Mesodermal cell (in vitro differentiated cells): ENCODE results near the gene ADAMTS16.

Experiments used
- H3K27ac ChIP-seq: 2 replicates; pipeline ENCODE4 v1.7.0; 2013; ENCODE audit warnings: mild to moderate bottlenecking, low read depth, low read length, moderate library complexity; ENCODE audit not compliant: severe bottlenecking
- H3K36me3 ChIP-seq: 2 replicates; pipeline ENCODE4 v1.7.1; 2013; ENCODE audit warnings: mild to moderate bottlenecking, low read length, moderate library complexity; ENCODE audit not compliant: control insufficient read depth, insufficient read depth
- H3K4me1 ChIP-seq: one replicate; pipeline ENCODE4 v1.7.1; 2013; ENCODE audit warnings: mild to moderate bottlenecking, low read length; ENCODE audit not compliant: insufficient read depth, control insufficient read depth, poor library complexity, severe bottlenecking
- H3K4me3 ChIP-seq: 2 replicates; pipeline ENCODE4 v1.7.0; 2013; ENCODE audit warnings: low read length, control low read depth, mild to moderate bottlenecking; ENCODE audit not compliant: insufficient read depth, poor library complexity, severe bottlenecking; ENCODE audit errors: extremely low read depth
- H3K9me3 ChIP-seq: 2 replicates; pipeline ENCODE4 v1.7.1; 2013; ENCODE audit warnings: mild to moderate bottlenecking, low read length, moderate library complexity; ENCODE audit not compliant: control insufficient read depth
- WGBS, 2 experiments: methylation state at CpG; one replicate each; pipeline ENCODE4 v1.1.5; 2013; ENCODE audit warnings: missing lambda C conversion rate in 2 of 2; ENCODE audit not compliant: insufficient coverage in 2 of 2; 5-methylcytosine and 5-hydroxymethylcytosine counted together

ADAMTS16 gene

GRCh38 chr5:5360363-5360940 is 220.3 kb downstream of the ADAMTS16 start:
- no peak overlapping the region for H3K4me3 ChIP-seq
- no peak overlapping the region for H3K27ac ChIP-seq
- H3K4me1 ChIP-seq: peaks cover 6% of the 10 kb centered on the region
- H3K9me3 ChIP-seq: no peaks in the 10 kb centered on the region
- WGBS, 2 experiments: 64 to 78% methylated on average over 1 to 2 of the region's 8 CpGs
- H3K36me3 ChIP-seq: no peaks in the 10 kb centered on the region

- whole genome bisulfite sequencing, 2 experiments: 71 to 80% methylated on average over 9 to 10 of the region's 10 CpGs
- Histone ChIP-seq H3K36me3 (no peaks in the 10 kb centered on the region), H3K27ac (no peak overlapping the region), H3K4me3 (no peak overlapping the region), H3K9me3 (no peaks in the 10 kb centered on the region), H3K4me1 (peaks cover 6% of the 10 kb centered on the region)
Observed at GRCh38 chr5:5360941-5361520, 220.9 kb downstream of the ADAMTS16 start.

- Histone ChIP-seq H3K36me3 (no peaks in the 10 kb centered on the region), H3K27ac (no peak overlapping the region), H3K4me3 (no peak overlapping the region), H3K4me1 (peaks cover 6% of the 10 kb centered on the region), H3K9me3 (no peaks in the 10 kb centered on the region)
- no CpG with 5 or more reads among the region's 3 CpGs for WGBS, 2 experiments
Observed at GRCh38 chr5:5363045-5363444, 222.9 kb downstream of the ADAMTS16 start.

DNA sequence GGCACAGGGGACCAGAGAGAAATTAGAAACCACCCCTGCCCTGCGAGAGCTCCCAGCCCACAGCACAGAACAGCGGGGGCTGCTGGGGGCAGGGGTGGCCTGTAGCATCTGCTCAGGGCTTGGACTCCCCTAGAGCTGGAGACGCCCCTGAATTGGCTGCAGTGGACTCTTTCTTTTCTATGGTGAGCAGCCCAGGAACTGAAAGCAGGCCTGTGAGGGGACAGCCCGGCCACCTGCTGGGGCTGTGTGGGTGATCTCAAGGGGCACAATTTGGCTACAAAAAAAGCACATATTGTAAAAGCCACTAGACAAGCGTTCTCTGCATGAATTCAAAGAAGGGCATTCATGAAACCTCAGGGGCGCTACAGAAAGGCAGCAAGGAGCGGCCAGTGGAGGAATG is 224.8 kb downstream of the ADAMTS16 start:
- H3K4me3 ChIP-seq: no peak overlapping the region
- no peaks in the 10 kb centered on the region for H3K9me3 ChIP-seq
- no peaks in the 10 kb centered on the region for H3K36me3 ChIP-seq
- H3K27ac ChIP-seq: no peak overlapping the region
- 91 to 94% methylated on average over 4 to 6 of the region's 7 CpGs for whole genome bisulfite sequencing, 2 experiments
- H3K4me1 ChIP-seq: peaks cover 6% of the 10 kb centered on the region

DNA sequence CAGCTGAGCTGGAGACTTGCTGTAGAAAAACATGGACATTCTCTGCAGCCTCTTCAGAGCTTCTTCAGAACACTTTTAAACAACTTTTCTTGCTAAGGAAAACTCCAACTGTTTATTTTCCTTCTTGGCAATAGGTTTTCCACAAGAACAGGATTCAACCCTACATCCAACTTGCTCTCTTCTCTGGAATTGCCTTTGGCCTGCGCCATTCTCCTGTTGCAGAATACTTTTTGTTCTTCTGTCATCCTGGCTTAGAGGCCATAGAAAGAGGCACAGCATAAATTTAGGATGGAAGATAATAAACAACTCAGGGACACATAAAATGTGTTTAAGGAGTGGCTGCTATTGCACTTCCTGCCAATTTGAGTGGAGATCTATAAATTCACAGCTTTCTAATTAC is 227.6 kb downstream of the ADAMTS16 start:
- no peaks in the 10 kb centered on the region for H3K36me3 ChIP-seq
- peaks cover under 1% of the 10 kb centered on the region for H3K4me1 ChIP-seq
- no peak overlapping the region for H3K27ac ChIP-seq
- H3K4me3 ChIP-seq: no peak overlapping the region
- whole genome bisulfite sequencing, 2 experiments: 100% methylated on average over 1 of the region's 1 CpG; no CpG with 5 or more reads in 1 of the 2 experiments
- no peaks in the 10 kb centered on the region for H3K9me3 ChIP-seq

- 85 to 89% methylated on average over 3 to 4 of the region's 4 CpGs for WGBS, 2 experiments
- no peak overlapping the region for H3K4me3 ChIP-seq
- no peak overlapping the region for H3K27ac ChIP-seq
- peaks cover 6% of the 10 kb centered on the region for H3K4me1 ChIP-seq
- H3K9me3 ChIP-seq: no peaks in the 10 kb centered on the region
- H3K36me3 ChIP-seq: no peaks in the 10 kb centered on the region
Observed at GRCh38 chr5:5369051-5369605, 229.0 kb downstream of the ADAMTS16 start.
